Loucy (cell line): ENCODE data around the gene RP9.
A peak's percentile ranks its signal among the peaks of the same experiment; 100 is the strongest.

Experiments used
- H2AFZ ChIP-seq: fragments of 200-600 bp; sonication (generic); 2 replicates; pipeline ENCODE4 v1.6.0; 2016; ENCODE audit warnings: antibody characterized with exemption, mild to moderate bottlenecking, low read length, moderate library complexity
- H3F3A ChIP-seq: fragments of 200-600 bp; 2 replicates; pipeline ENCODE4 v1.6.0; 2016; ENCODE audit warnings: antibody characterized with exemption, low read depth, mild to moderate bottlenecking
- H3K27me3 ChIP-seq: fragments of 200-600 bp; sonication (generic); 2 replicates; pipeline ENCODE4 v1.6.1; 2014; ENCODE audit warnings: low read length, mild to moderate bottlenecking; ENCODE audit not compliant: insufficient read depth, poor library complexity, severe bottlenecking
- H3K36me3 ChIP-seq: fragments of 200-600 bp; sonication (generic); 2 replicates; pipeline ENCODE4 v1.6.1; 2016; ENCODE audit warnings: low read length; ENCODE audit not compliant: insufficient read depth
- H3K4me1 ChIP-seq: fragments of 200-600 bp; sonication (generic); 2 replicates; pipeline ENCODE4 v1.5.1; 2014; ENCODE audit warnings: low read length, mild to moderate bottlenecking; ENCODE audit not compliant: insufficient read depth, poor library complexity, severe bottlenecking
- H3K4me2 ChIP-seq: fragments of 200-600 bp; sonication (generic); 2 replicates; pipeline ENCODE4 v1.6.0; 2014; ENCODE audit warnings: antibody characterized with exemption, low read length, low read depth, mild to moderate bottlenecking; ENCODE audit not compliant: poor library complexity, severe bottlenecking
- H3K4me3 ChIP-seq: fragments of 200-600 bp; sonication (generic); 2 replicates; pipeline ENCODE4 v1.5.1; 2014; ENCODE audit warnings: low read length, mild to moderate bottlenecking, mixed read lengths; ENCODE audit not compliant: poor library complexity, severe bottlenecking
- H3K79me2 ChIP-seq: fragments of 200-600 bp; sonication (generic); 2 replicates; pipeline ENCODE4 v1.6.1; 2014; ENCODE audit warnings: low read length; ENCODE audit not compliant: insufficient read depth
- H3K9ac ChIP-seq: fragments of 200-600 bp; sonication (generic); 2 replicates; pipeline ENCODE4 v1.6.0; 2014; ENCODE audit warnings: mild to moderate bottlenecking, low read depth, low read length, moderate library complexity; ENCODE audit not compliant: poor library complexity, severe bottlenecking
- H3K9me2 ChIP-seq: fragments of 200-600 bp; sonication (generic); replicated peaks from 2 replicates; pipeline ENCODE4 v1.6.1; 2016; ENCODE audit warnings: low read depth, low read length, mixed read lengths
- H3K9me3 ChIP-seq: fragments of 200-600 bp; sonication (generic); 2 replicates; pipeline ENCODE4 v1.6.1; 2014; ENCODE audit warnings: mild to moderate bottlenecking, antibody characterized with exemption, low read length, low read depth; ENCODE audit not compliant: insufficient read depth
- H4K20me1 ChIP-seq: fragments of 200-600 bp; sonication (generic); 2 replicates; pipeline ENCODE4 v1.6.0; 2014; ENCODE audit warnings: antibody characterized with exemption, low read length, mild to moderate bottlenecking; ENCODE audit not compliant: insufficient read depth, poor library complexity, severe bottlenecking
- CTCF ChIP-seq: fragments of 200-600 bp; sonication (generic); conservative IDR thresholded peaks from 2 replicates; pipeline ENCODE4 v1.5.1; 2014; ENCODE audit warnings: mild to moderate bottlenecking, antibody characterized with exemption, low read length
- EZH2phosphoT487 ChIP-seq: fragments of 200-600 bp; IDR thresholded peaks from 2 replicates; pipeline ENCODE4 v1.6.1; 2018; ENCODE audit warnings: antibody characterized with exemption, mild to moderate bottlenecking, moderate library complexity, borderline replicate concordance

The RP9 gene

DNA sequence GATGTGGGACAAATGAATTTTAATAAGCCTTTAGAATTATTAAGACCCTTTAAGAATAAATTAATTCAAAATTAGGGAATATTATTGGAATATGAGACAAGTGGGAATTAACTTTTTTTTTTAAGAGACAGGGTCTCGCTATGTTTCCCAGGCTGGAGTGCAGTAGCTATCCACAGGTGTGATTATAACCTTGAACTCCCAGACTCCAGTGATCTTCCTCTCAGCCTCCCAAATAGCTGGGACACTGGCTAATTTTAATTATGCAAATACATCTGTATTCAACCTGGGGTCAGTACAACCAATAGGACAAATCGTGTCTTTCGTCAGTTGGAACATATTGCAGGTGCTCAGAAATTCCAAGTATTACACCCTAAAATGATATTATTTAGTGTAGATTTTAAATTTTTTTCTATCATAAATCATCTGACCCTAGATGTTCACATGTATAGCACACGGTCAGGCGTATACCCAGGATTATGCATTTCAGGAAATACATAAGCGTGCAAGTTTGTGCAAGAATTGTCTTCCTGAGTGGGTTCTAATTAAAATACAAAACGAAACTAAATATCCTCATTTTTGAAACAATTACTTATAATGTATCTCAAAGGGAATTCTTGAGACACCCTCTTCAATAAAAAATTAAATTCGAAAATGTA, 47.8 kb downstream of the RP9 start:
- no peaks in the 10 kb centered on the region for H3F3A ChIP-seq
- H3K9me3 ChIP-seq = no peaks in the 10 kb centered on the region
- H3K4me2 ChIP-seq = peak overlapping the region; percentile 93
- H3K9ac ChIP-seq = peak overlapping the region; percentile 84
- peaks cover 45% of the 10 kb centered on the region for H3K4me1 ChIP-seq
- H3K27me3 ChIP-seq = no peaks in the 10 kb centered on the region
- H3K4me3 ChIP-seq = peak overlapping the region; percentile 91
- TF ChIP-seq EZH2phosphoT487 = no peak
- no peak for TF ChIP-seq CTCF
- no peaks in the 10 kb centered on the region for H3K36me3 ChIP-seq
- peaks cover 59% of the 10 kb centered on the region for H3K79me2 ChIP-seq
- 0 out of 2 replicates have a peak overlapping the region, but pooled peaks have one; percentile 98 for H2AFZ ChIP-seq
- peaks cover 49% of the 10 kb centered on the region for H4K20me1 ChIP-seq
- no peaks in the 10 kb centered on the region for H3K9me2 ChIP-seq

DNA sequence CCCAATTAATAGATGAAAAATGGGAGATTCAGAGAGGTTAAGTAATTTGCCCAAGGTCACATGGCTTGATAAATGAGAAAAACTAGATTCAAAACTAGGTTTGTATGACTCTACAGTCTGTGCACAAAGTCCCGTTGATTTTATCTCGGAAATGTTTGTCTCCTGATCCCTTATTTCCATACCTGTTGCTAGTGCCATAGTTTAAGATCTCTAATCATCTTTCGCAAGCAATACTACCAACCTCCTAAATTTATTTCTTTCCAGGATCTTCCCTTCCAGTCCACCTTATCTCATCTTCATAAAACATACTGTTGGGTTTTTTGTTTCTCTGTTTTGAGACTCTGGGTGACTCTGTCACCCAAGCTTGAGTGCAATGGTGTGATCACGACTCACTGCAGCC, 49.6 kb downstream of the RP9 start:
- TF ChIP-seq EZH2phosphoT487 = no peak
- no peak for TF ChIP-seq CTCF
- Histone ChIP-seq H3K36me3 (no peaks in the 10 kb centered on the region), H4K20me1 (peaks cover 65% of the 10 kb centered on the region), H3K27me3 (no peaks in the 10 kb centered on the region), H3K4me1 (peaks cover 60% of the 10 kb centered on the region), H3K79me2 (peaks cover 77% of the 10 kb centered on the region), H3K9me3 (no peaks in the 10 kb centered on the region), H3K9ac (peak overlapping the region; percentile 84), H2AFZ (no peak overlapping the region), H3K4me3 (peak overlapping the region; percentile 91), H3K9me2 (no peaks in the 10 kb centered on the region), H3F3A (0 out of 2 replicates have a peak, but pooled peaks cover under 1% of the 10 kb centered on the region), H3K4me2 (peak overlapping the region; percentile 93)

GRCh38 chr7:33055158-33055557, 54.0 kb downstream of the RP9 start:
- Histone ChIP-seq H3K4me3 (peak overlapping the region; percentile 63), H3K4me2 (peak overlapping the region; percentile 76), H3K9ac (no peak overlapping the region), H3K4me1 (peaks cover 72% of the 10 kb centered on the region), H3K9me3 (no peaks in the 10 kb centered on the region), H2AFZ (no peak overlapping the region), H3F3A (peaks cover 15% of the 10 kb centered on the region), H3K36me3 (no peaks in the 10 kb centered on the region), H3K79me2 (peaks cover 89% of the 10 kb centered on the region), H3K27me3 (no peaks in the 10 kb centered on the region), H3K9me2 (no peaks in the 10 kb centered on the region), H4K20me1 (peaks cover 72% of the 10 kb centered on the region)
- no peak for TF ChIP-seq EZH2phosphoT487
- TF ChIP-seq CTCF = no peak
